ENCODE data around the gene RGS4. TPM values are rescaled to one million over a fixed set of nuclear protein-coding genes. Genes with fewer than 3 reads are reported as not detected.

RGS4 gene
- total RNA-seq, 1 donor from 2014 or later = 20.8 TPM

- no peak for TF ChIP-seq CTCF (IDR thresholded peaks at IDR 0.05; ENCODE audit: insufficient read depth, low read length, poor library complexity, severe bottlenecking)
- H3K27me3 ChIP-seq (ENCODE audit: control insufficient read depth, insufficient read depth, low read length) = no peaks in the 10 kb centered on the region
- no peak overlapping the region for H3K4me3 ChIP-seq (ENCODE audit: low read depth, low read length)
- DNase-seq (ENCODE audit: low read depth) = no peak
- H3K36me3 ChIP-seq (ENCODE audit: control insufficient read depth, insufficient read depth, low read length) = no peaks in the 10 kb centered on the region
These were observed 8.7 kb upstream of the RGS4 start for GRCh38 chr1:163060343-163061007.

- Histone ChIP-seq H3K36me3 (ENCODE audit: control insufficient read depth, insufficient read depth, low read length) (no peaks in the 10 kb centered on the region), H3K27me3 (ENCODE audit: control insufficient read depth, insufficient read depth, low read length) (no peaks in the 10 kb centered on the region), H3K4me3 (ENCODE audit: low read depth, low read length) (no peak overlapping the region)
- DNase-seq (ENCODE audit: low read depth) = no peak
- no peak for TF ChIP-seq CTCF (IDR thresholded peaks at IDR 0.05; ENCODE audit: insufficient read depth, low read length, poor library complexity, severe bottlenecking)
These were observed 6.0 kb upstream of the RGS4 start for GRCh38 chr1:163063143-163063542.

GRCh38 chr1:163063610-163064009 lies 5.6 kb upstream of the RGS4 start:
- Histone ChIP-seq H3K27me3 (ENCODE audit: control insufficient read depth, insufficient read depth, low read length) (no peaks in the 10 kb centered on the region), H3K4me3 (ENCODE audit: low read depth, low read length) (no peak overlapping the region), H3K36me3 (ENCODE audit: control insufficient read depth, insufficient read depth, low read length) (no peaks in the 10 kb centered on the region)
- no peak for TF ChIP-seq CTCF (IDR thresholded peaks at IDR 0.05; ENCODE audit: insufficient read depth, low read length, poor library complexity, severe bottlenecking)
- no peak for DNase-seq (ENCODE audit: low read depth)

GRCh38 chr1:163066168-163066567 lies 3.0 kb upstream of the RGS4 start:
- DNase-seq (ENCODE audit: low read depth) = no peak
- no peak overlapping the region for H3K4me3 ChIP-seq (ENCODE audit: low read depth, low read length)
- no peaks in the 10 kb centered on the region for H3K27me3 ChIP-seq (ENCODE audit: control insufficient read depth, insufficient read depth, low read length)
- H3K36me3 ChIP-seq (ENCODE audit: control insufficient read depth, insufficient read depth, low read length) = no peaks in the 10 kb centered on the region
- no peak for TF ChIP-seq CTCF (IDR thresholded peaks at IDR 0.05; ENCODE audit: insufficient read depth, low read length, poor library complexity, severe bottlenecking)

GRCh38 chr1:163066686-163067085 lies 2.5 kb upstream of the RGS4 start:
- no peak for TF ChIP-seq CTCF (IDR thresholded peaks at IDR 0.05; ENCODE audit: insufficient read depth, low read length, poor library complexity, severe bottlenecking)
- Histone ChIP-seq H3K27me3 (ENCODE audit: control insufficient read depth, insufficient read depth, low read length) (no peaks in the 10 kb centered on the region), H3K4me3 (ENCODE audit: low read depth, low read length) (no peak overlapping the region), H3K36me3 (ENCODE audit: control insufficient read depth, insufficient read depth, low read length) (no peaks in the 10 kb centered on the region)
- no peak for DNase-seq (ENCODE audit: low read depth)

- no peaks in the 10 kb centered on the region for H3K27me3 ChIP-seq (ENCODE audit: control insufficient read depth, insufficient read depth, low read length)
- no peak for DNase-seq (ENCODE audit: low read depth)
- peak overlapping the region; percentile 11 for H3K4me3 ChIP-seq (ENCODE audit: low read depth, low read length)
- no peak for TF ChIP-seq CTCF (IDR thresholded peaks at IDR 0.05; ENCODE audit: insufficient read depth, low read length, poor library complexity, severe bottlenecking)
- H3K36me3 ChIP-seq (ENCODE audit: control insufficient read depth, insufficient read depth, low read length) = no peaks in the 10 kb centered on the region
These were observed 445 bp upstream of the RGS4 start for GRCh38 chr1:163068716-163069115.
